ENCODE measurements around the gene ARFRP1.

Gene ARFRP1

GRCh38 chr20:63707558-63708300 lies at the start of gene ARFRP1, which contains the start of gene ZGPAT:
ARFRP1 (minus strand) TSS chr20:63707976; CDS start chr20:63707091, 885 bp downstream.
ZGPAT (plus strand) TSS chr20:63708039; CDS start chr20:63708581, 542 bp downstream.
- FAIRE-seq: no peak

GRCh38 chr20:63756648-63756991 lies 48.8 kb upstream of the ARFRP1 start:
- FAIRE-seq: no peak

GRCh38 chr20:63755933-63756647 lies 48.3 kb upstream of the ARFRP1 start:
- no peak for FAIRE-seq

GRCh38 chr20:63754008-63754407 lies 46.2 kb upstream of the ARFRP1 start:
- FAIRE-seq: no peak

- FAIRE-seq: no peak
Observed at GRCh38 chr20:63753381-63753780, 45.6 kb upstream of the ARFRP1 start.

GRCh38 chr20:63752411-63753101 lies 44.8 kb upstream of the ARFRP1 start:
- FAIRE-seq: no peak

GRCh38 chr20:63751471-63752271 lies 43.9 kb upstream of the ARFRP1 start:
- FAIRE-seq: no peak

- FAIRE-seq: no peak
Observed at GRCh38 chr20:63750807-63751470, 43.2 kb upstream of the ARFRP1 start.

- FAIRE-seq: no peak
Observed at GRCh38 chr20:63749597-63750508, 42.1 kb upstream of the ARFRP1 start.

- no peak for FAIRE-seq
Observed at GRCh38 chr20:63748934-63749270, 41.1 kb upstream of the ARFRP1 start.

GRCh38 chr20:63748070-63748933 lies 40.5 kb upstream of the ARFRP1 start:
- FAIRE-seq: no peak

GRCh38 chr20:63747622-63748069 lies 39.9 kb upstream of the ARFRP1 start:
- no peak for FAIRE-seq

- FAIRE-seq: no peak
Observed at GRCh38 chr20:63746751-63747315, 39.1 kb upstream of the ARFRP1 start.

- no peak for FAIRE-seq
Observed at GRCh38 chr20:63745961-63746731, 38.4 kb upstream of the ARFRP1 start.

- FAIRE-seq: no peak
Observed at GRCh38 chr20:63745424-63745805, 37.6 kb upstream of the ARFRP1 start.

- FAIRE-seq: no peak
Observed at GRCh38 chr20:63744574-63745423, 37.0 kb upstream of the ARFRP1 start.

GRCh38 chr20:63744158-63744557 lies 36.4 kb upstream of the ARFRP1 start:
- FAIRE-seq: no peak

All from A204.1 (cell line).